IPS-18c (cell line): ENCODE measurements around the gene WDR27.
"Not testable (repeated sequence)": the region's sequence is repeated elsewhere in the genome, so short reads cannot be mapped to it uniquely, and the experiment has no call there.

Experiments
- H3K4me3 ChIP-seq: 2 replicates; pipeline ENCODE4 v1.7.0; 2013; ENCODE audit warnings: low read depth, mild to moderate bottlenecking, low read length, moderate library complexity; ENCODE audit not compliant: insufficient read depth
- H3K9me3 ChIP-seq: one replicate; pipeline ENCODE4 v1.6.1; 2013; ENCODE audit warnings: mild to moderate bottlenecking, low read length, moderate library complexity; ENCODE audit not compliant: control insufficient read depth, insufficient read depth

The WDR27 gene

GRCh38 chr6:169632841-169633240 is 69.0 kb downstream of the WDR27 start:
- no peaks in the 10 kb centered on the region for H3K9me3 ChIP-seq
- H3K4me3 ChIP-seq = no peak overlapping the region

- no peak overlapping the region for H3K4me3 ChIP-seq
Observed at GRCh38 chr6:169629256-169629655, 72.6 kb downstream of the WDR27 start.

GRCh38 chr6:169627736-169628607 is 73.9 kb downstream of the WDR27 start:
- no peak overlapping the region for H3K4me3 ChIP-seq
- no peaks in the 10 kb centered on the region for H3K9me3 ChIP-seq

More at GRCh38 chr6:169629256-169629655, 72.6 kb downstream of the WDR27 start:
- no peaks in the 10 kb centered on the region for H3K9me3 ChIP-seq

- H3K9me3 ChIP-seq = no peaks in the 10 kb centered on the region
- H3K4me3 ChIP-seq = no peak overlapping the region
Observed at GRCh38 chr6:169626649-169627048, 75.2 kb downstream of the WDR27 start.

- H3K4me3 ChIP-seq = no peak overlapping the region
- H3K9me3 ChIP-seq = no peaks in the 10 kb centered on the region
Observed at GRCh38 chr6:169626169-169626568, 75.7 kb downstream of the WDR27 start.

GRCh38 chr6:169625376-169625775 is 76.5 kb downstream of the WDR27 start:
- no peaks in the 10 kb centered on the region for H3K9me3 ChIP-seq
- no peak overlapping the region for H3K4me3 ChIP-seq

- Histone ChIP-seq H3K4me3 (no peak overlapping the region), H3K9me3 (no peaks in the 10 kb centered on the region)
Observed at GRCh38 chr6:169624785-169625184, 77.0 kb downstream of the WDR27 start.

- no peaks in the 10 kb centered on the region for H3K9me3 ChIP-seq
Observed at GRCh38 chr6:169623975-169624374, 77.9 kb downstream of the WDR27 start.

GRCh38 chr6:169623343-169623742 is 78.5 kb downstream of the WDR27 start:
- Histone ChIP-seq H3K4me3 (no peak overlapping the region), H3K9me3 (no peaks in the 10 kb centered on the region)

More at GRCh38 chr6:169623975-169624374, 77.9 kb downstream of the WDR27 start:
- no peak overlapping the region for H3K4me3 ChIP-seq

- Histone ChIP-seq H3K9me3 (no peaks in the 10 kb centered on the region), H3K4me3 (no peak overlapping the region)
Observed at GRCh38 chr6:169622618-169623017, 79.2 kb downstream of the WDR27 start.

GRCh38 chr6:169621311-169621710 is 80.5 kb downstream of the WDR27 start:
- no peak overlapping the region for H3K4me3 ChIP-seq
- H3K9me3 ChIP-seq = no peaks in the 10 kb centered on the region

GRCh38 chr6:169620171-169621130 is 81.4 kb downstream of the WDR27 start:
- no peak overlapping the region for H3K4me3 ChIP-seq
- no peaks in the 10 kb centered on the region for H3K9me3 ChIP-seq

GRCh38 chr6:169619650-169620049 is 82.2 kb downstream of the WDR27 start:
- H3K4me3 ChIP-seq = no peak overlapping the region

GRCh38 chr6:169618526-169619490 is 83.0 kb downstream of the WDR27 start:
- Histone ChIP-seq H3K4me3 (no peak overlapping the region), H3K9me3 (no peaks in the 10 kb centered on the region)

More at GRCh38 chr6:169619650-169620049, 82.2 kb downstream of the WDR27 start:
- H3K9me3 ChIP-seq = no peaks in the 10 kb centered on the region

- Histone ChIP-seq H3K4me3 (no peak overlapping the region), H3K9me3 (no peaks in the 10 kb centered on the region)
Observed at GRCh38 chr6:169617562-169617961, 84.3 kb downstream of the WDR27 start.

- H3K9me3 ChIP-seq, H3K4me3 ChIP-seq: not testable (repeated sequence)
Observed at GRCh38 chr6:169608609-169609008, 93.2 kb downstream of the WDR27 start.

GRCh38 chr6:169604076-169604475 is 97.8 kb downstream of the WDR27 start:
- H3K9me3 ChIP-seq = no peaks in the 10 kb centered on the region
- no peak overlapping the region for H3K4me3 ChIP-seq
